CD4-positive, alpha-beta T cell treated with Interleukin-4 for 1 hour (primary cell): ENCODE data around the gene SLC51A.
"Not testable (repeated sequence)": the region's sequence is repeated elsewhere in the genome, so short reads cannot be mapped to it uniquely, and the experiment has no call there.

Source experiments
- DNase-seq, 2 donors: peaks; one replicate each; pipeline ENCODE4 v3.0.0-alpha.2; 2020 to 2022

Gene SLC51A

GRCh38 chr3:196216089-196216564 is at the start of gene SLC51A:
TSS of gene SLC51A (plus strand) at chr3:196216534. CDS start at chr3:196216713, 179 bp downstream.
- no peak for DNase-seq

- DNase-seq = no peak
These were observed 49.6 kb upstream of the SLC51A start for GRCh38 chr3:196166741-196167140.

DNA sequence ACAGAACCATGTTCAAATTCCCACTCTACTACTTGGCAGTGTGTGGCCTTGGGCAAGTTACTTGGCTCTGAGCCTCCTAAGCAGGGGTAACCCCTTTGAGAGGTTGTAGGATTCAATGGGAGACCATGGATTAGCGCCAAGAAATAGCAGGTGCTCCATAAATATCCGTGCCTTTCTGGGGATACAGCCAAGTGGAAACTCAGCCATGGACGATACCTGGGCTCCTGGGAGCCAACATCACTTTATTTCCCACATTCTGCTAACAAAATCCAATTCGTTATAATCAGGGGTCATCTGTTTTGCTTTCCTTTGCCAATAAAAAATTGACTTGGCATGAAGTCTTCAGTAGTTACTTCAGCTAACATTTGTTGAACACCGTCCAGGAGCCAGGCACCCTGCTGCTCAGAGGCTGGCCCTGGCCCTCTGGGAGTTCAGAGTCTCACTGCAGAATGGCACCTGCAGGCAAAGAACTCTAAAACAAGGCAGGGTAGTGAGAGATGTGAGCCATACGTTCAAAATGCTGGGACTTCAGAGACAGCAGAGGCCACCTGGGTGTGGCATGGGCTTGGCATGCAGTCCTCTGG is 47.4 kb upstream of the SLC51A start:
- no peak for DNase-seq

DNA sequence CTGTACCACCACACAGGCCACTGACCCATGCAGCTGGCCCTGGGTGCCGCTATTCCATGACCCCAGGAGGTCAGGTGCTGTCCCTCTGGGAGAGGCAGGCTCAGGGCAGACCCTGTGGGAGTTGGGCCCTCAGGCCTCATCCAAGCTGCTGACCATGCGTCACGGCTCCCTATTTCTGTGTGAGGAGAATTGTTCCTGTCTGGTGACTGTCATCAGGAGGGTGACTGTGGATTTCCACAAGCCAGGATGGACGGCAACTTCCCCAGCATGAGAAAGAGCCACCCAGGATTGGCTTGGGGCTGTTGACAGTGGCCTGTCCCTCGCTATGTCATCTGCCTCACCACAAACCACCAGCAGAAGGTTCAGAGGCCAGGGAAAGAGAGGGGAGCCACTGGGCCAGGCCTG is 46.5 kb upstream of the SLC51A start:
- peak in 1 of 2 donors; percentile 42 for DNase-seq

DNA sequence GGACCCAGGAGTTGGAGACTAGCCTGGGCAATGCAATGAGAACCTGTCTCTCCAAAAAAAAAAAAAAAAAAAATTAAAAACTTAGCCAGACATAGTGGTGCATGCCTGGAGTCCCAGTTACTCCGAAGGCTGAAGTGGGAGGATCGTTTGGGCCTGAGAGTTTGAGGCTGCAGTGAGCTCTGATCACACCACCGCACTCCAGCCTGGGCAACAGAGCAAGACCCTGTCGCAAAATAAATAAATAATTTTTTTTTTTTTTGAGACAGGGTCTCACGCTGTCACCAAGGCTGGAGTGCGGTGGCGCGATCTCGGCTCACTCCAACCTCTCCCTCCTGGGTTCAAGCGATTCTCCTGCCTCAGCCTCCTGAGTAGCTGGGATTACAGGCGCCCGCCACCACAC is 46.0 kb upstream of the SLC51A start:
- DNase-seq = not testable (repeated sequence)

DNA sequence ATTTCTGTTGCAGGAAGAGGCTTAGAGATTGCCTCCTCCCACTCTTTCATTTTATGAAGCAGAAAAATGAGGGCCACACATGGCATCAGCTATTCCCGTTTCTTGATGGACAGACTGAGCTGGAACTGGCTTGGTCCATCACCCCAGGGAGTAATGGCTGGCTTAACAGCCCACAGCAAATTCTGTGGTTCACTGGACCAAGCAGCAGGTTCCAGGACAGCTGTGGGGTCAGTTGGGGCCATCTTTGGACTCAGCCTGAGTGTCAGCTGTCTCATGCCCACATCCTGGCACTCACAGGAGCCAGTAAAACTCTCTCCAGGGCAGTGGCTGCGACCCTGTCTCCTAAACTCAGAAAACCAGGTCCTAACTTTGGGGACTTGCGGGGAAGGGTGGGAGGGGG is 41.7 kb upstream of the SLC51A start:
- no peak for DNase-seq

- DNase-seq = no peak
These were observed 41.2 kb upstream of the SLC51A start for GRCh38 chr3:196175116-196175625.

GRCh38 chr3:196175722-196176121 is 40.6 kb upstream of the SLC51A start:
- no peak for DNase-seq

DNA sequence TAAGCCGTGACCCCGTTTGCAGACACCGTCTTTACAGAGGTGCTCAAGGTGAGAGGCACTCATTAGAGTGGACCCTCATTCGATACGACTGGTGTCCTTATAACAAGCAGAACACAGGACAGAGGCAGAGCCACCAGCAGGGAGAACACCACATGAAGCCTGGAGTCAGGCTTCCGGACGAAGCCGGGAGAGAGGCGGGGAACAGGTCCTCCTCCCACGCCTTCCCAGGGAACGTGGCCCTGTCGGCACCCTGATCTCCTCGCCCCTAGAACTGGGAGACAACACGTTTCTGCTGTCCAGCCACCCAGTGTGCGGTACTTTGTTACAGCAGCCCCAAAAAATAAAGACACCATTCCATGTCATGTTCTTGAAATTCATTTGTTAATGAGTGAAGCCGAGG is 38.8 kb upstream of the SLC51A start:
- DNase-seq = no peak

GRCh38 chr3:196177967-196178366 is 38.4 kb upstream of the SLC51A start:
- DNase-seq = no peak

DNA sequence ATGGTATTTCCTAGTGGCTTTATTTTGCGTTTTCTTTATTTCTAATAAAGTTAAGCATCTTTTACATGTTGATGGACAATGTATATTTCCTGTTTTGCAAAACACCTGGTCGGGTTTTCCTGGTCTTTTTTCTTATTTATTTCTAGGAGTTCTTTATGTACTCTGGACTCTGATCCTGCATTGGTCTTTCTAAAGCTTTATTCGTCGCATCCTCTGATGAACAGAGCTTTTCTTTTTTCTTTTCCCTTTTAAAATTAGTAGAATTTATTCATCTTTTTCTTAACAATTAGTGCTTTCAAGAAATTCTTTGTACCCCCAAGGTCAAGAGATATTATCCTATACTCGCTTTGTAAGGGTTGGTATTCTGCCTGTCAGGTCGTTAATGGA is 37.3 kb upstream of the SLC51A start:
- no peak for DNase-seq

DNA sequence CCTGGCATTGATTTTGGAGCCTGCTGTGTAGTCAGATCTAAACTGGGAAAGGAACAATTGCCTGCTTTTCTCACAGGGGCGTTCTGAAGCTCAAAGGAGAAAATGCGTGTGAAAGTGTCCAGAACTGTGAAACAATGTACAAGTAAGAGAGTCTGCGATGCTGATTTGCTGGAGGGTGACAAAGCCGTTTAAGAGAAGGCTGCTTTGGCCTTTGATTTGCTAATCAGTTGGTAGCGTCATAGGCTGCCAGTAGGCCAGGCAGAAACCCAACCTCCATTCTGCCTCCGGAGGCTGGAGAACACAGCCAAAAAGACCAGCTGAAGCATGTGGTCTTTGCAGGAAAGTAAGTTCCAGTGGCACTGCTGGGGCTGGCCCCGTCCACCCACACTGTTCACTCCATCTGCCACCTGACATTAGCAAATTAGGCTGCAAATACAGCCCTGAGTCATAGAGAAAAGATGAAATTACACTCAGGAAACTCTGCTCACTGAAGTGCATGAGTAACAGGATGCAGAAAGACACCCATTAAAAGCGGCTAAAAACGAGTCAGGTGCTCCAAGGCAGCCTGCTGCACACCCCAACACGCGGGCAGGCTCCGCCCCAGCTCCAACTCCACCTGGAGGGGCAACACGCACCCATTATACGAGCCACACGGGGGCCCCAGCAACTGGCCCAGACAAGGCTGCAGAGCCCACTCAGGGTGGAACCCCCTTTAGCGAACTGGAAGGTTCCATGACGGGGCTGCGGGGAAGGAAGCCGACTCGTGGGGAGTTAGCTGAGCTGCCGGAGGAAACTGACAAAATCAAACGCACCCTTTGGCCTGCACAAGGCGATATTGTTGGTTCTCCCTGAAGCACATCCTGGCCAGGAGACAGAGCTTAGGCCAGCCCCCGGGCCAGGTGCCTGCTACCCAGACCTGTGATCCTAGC is 36.7 kb upstream of the SLC51A start:
- peak; percentile 83 to 88 for DNase-seq

DNA sequence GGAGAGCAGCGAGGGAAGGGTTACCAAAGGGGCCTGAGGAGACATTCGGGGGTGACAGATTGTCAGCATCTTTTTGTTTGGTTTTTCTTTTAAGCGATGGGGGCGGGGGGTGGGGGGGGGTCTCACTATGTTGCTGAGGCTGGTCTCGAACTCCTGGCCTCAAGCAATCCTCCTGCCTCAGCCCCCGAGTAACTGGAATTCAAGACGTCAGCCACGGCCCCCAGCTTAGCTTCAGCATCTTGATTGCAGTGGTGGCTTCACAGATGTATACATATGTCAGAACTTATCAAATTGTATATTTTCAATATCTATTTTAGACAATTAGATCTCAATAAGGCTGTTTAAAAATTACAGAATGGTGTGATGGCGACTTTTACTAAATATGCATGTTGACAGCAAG is 36.0 kb upstream of the SLC51A start:
- no peak for DNase-seq

DNA sequence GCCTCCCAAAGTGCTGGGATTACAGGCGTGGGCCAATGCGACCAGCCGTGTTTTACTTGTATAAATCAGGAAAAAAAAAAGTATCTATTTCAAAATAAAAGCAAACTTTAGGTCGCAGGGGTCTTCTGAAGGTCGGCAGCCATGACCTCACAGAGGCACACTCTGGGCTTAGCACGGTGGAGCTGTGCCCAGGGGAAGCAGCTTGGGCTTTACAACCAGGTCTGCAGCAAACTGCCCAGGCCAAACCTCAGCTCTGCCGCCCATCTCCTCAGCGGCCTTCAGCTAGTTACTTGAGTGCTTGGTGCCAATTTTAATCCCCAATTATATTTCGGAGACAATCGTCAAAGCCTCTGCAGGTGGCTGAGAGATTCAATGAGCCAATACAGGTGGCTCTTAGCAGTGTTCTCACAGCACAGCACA is 35.2 kb upstream of the SLC51A start:
- no peak for DNase-seq

DNA sequence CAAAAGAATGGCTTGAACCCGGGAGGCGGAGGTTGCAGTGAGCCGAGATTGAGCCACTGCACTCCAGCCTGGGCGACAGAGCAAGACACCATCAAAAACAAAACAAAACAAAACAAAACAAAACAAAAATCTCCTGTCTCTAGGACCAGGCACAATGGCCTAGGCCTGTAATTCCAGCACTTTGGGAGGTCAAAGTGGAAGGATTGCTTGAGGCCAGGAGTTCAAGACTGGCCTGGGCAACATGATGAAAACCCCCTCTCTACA is 32.2 kb upstream of the SLC51A start:
- not testable (repeated sequence) for DNase-seq

GRCh38 chr3:196184881-196185280 is 31.5 kb upstream of the SLC51A start:
- no peak for DNase-seq

- peak in 1 of 2 donors; percentile 39 for DNase-seq
These were observed 29.4 kb upstream of the SLC51A start for GRCh38 chr3:196186651-196187573.

DNA sequence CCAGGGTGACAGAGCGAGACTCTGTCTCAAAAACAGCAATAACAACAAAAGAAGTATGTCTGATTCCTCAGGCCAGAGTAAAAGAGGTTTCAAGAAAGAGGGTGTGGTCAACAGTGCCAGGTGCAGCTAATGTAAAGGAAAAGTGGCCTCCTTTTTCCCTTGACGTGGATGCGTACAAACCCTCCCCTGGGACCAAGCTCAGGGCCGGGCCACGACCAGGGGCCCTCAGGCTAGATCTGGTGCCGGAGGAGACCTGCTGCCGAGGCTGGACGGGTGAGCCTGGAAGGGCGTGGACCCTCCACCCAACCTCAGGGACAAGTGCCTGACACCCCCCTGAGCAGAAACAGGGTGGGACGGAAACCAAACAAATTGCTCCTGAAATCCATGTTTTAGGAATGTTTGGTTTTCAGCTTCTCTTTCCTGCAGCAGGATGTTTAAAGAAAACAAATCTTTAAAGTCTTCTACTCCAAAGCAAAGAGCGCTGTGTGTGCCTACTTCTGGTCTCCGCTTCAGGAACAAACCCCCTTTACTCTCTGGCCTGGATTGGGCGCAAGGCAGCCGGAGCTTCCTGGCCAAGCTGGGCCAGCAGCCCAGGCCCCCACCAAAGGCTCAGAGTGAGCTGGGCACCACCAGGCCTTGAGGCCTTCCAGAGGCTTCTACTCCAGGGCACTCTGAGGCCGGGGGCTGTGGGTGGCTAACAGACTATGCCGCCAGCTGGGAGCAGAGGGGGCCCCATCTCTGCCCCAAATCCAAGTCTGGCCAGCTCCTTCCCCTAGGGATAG is 26.6 kb upstream of the SLC51A start:
- no peak for DNase-seq

- peak; percentile 75 to 78 for DNase-seq
These were observed 24.3 kb upstream of the SLC51A start for GRCh38 chr3:196192036-196192523.

DNA sequence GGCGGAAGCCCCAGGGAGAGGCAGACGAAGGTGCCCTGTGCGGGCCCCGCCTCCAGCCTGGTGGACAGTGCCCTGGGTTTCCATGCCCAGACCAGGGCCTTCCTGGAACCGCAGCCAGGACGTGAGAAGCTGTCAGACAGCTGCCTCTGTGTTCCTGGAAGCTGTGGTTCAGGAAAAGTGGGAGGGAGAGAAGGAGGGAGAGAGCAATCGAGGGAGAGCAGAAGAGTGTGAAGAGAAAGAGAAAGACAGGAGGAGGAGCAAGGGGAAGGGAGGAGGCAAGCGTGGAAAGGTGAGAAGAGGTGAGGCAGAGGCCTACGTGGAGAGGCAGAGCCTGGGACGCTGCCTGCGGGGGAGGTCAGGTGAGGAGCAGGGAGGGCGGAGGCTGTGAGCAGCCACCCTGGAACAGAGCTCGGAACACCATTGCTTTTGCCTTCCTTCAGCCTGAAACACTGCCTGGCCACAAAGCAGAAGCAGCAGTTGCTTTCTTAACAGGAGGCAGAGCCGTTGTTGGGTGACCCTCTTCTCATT is 23.7 kb upstream of the SLC51A start:
- peak in 1 of 2 donors; percentile 45 for DNase-seq

DNA sequence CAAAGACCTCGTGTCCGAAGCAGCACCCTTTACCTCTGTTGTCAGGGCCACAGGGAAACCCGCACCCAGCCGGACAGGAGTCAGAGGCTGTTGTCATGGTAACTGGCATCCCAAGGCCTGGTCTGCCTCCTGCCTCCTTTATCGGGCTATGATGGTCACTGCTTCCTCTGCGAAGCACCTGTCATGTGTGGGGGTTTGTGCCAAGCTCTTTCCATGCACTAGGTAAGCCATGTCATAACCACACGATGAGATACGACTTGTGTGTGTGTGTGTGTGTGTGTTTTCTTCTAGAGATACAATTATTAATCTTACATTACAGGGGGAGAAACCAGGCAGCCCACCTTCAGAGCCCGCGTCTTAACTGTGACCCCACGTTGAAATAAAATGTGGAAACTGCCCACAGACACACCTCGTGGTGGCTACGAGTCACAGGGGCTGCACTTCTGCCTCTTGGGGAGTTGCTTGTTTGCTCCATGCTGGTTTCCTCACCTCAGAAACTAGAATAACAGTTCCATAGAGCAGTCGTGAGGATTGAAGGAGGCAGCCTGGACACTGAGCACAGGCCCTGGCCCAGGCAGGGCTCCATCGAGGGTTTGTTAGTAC is 23.1 kb upstream of the SLC51A start:
- DNase-seq = peak in 1 of 2 donors; percentile 11
